NCI-H460 (cell line): ENCODE data around the gene PLCG2. TPM values are rescaled to one million over a fixed set of nuclear protein-coding genes. Genes with fewer than 3 reads are reported as not detected.

Source experiments
- DNase-seq: peaks from one replicate; pipeline ENCODE4 v3.0.0-alpha.2; 2016; ENCODE audit warnings: low read depth; ENCODE audit errors: extremely low read depth
- total RNA-seq: library from RNA; depleted of rRNA; stranded (reverse); fragments of >200 nt; shearing (Covaris generic); gene quantifications from 2 replicates; pipeline ENCODE4 v1.2.3, GENCODE V29; 2014

PLCG2 gene
- total RNA-seq, 1 experiment from 2014 or later = 2.8 TPM

DNA sequence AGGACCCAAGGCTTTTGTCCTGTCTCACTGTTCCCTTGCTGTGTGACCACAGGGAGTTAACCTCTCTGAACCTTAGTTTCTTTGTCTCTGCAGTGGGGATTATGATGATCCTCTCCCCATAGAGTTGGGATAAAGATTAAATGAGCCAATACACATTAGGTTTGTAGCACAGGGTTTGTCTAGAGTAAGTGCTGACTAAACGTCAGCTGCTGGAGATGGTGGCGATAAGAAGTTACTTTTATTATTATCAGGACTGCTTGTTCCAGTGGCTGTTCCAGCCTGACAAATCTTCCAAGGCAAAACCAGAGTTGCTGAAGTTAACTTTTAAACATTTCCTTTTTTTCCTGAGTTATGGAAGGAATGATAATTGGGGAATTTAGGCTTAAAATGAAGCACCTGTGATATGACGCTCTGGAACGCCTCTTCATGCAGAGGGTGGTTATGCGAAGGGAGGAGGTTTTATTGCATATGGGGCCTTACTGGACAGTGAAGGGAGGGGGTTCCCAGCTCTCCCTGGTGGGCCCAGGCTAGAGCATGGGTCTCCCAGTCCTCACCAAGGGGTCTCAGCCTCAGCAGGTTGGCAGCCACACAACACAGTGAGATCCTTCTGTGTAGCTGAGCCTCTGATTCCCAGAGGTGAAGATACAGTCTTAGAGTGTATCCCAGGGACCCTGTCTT is 35.8 kb downstream of the PLCG2 start:
- no peak for DNase-seq

DNA sequence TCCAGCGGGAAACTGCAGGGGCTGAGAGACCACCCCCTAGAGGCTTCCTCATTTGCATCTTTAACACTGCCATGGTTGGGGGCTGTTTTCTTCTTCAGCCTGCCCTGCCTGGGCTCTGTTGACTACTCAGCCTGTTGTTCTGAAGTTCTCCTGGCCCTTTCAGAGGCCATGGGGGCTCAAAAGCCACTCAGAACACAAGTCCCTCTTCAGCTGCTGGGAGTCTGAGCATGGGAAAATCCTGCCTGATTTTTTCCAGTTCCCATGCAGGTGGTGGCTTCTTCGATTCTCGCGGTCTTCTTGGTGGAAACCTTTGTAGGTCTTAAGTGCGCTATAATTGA is 36.3 kb downstream of the PLCG2 start:
- no peak for DNase-seq

DNA sequence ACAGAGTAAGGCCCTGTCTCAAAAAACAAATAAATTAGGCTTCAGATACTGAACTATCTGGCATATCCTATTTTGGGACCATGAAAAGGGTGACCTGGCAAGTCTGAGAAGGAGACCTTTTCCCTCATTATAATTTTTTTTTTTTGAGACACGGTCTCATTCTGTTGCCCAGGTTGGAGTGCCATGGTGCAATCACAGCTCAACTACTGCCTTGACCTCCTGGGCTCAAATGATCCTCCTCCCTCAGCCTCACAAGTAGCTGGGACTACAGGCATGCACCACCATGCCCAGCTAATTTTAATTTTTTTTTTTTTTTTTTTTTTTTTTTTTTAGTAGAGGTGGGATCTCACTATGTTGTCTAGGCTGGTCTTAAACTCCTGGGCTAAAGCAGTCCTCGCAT is 37.3 kb downstream of the PLCG2 start:
- no peak for DNase-seq

- DNase-seq = no peak
These were observed 37.7 kb downstream of the PLCG2 start for GRCh38 chr16:81816793-81817210.

DNA sequence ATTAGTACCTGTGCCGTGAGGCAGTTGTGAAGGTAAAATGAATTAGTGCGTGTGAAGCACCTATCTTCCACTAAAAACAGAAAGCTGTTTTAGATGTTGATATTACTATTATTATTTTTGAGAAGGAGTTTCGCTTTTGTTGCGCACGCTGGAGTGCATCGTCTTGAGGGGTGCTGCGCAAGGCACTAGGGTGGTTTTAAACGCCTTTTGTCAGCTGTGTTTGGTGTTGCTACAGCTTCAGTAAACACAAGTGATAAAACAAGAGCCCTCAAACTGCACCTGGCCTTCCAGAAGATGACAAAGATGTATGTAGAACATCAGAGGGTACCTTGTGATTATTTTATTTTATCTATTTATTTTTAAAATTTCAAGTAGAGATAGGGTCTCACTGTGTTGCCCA is 38.2 kb downstream of the PLCG2 start:
- no peak for DNase-seq

- DNase-seq = no peak
These were observed 38.9 kb downstream of the PLCG2 start for GRCh38 chr16:81817789-81818567.

DNA sequence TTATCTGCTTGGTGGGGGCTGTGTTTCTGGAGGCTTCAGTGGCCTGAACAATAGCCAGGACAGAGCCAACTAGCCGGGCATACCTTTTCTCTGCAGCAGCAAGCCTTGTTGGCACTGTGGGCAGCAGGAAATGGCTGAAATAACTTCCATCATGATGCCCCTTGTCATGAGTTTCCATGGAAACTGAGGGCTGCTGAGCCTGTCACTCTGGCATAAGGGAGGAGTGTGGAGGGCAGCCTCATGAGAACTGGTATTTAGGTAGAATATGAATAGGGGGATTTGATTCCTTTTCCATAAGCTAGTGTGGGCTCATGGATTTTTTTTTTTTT is 39.4 kb downstream of the PLCG2 start:
- DNase-seq = no peak

DNA sequence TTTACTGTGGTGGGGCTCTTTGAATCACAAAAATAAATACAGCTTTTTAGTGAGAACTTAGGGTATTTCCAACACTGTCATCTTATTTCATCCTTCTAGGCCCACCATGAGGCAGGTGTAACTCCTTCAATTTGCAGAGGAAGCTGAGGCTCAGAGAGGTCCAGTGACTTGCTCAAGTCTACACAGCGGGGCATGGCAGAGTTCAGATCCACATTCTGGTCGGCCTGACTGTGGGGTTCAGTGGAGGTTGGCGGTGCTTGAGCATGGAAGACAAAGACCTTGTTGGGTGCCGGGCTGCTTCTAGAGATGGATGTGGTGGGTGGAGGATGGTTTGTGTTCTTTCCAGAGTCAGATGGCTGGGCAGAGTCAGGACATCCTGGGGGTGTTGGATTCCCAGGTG is 39.8 kb downstream of the PLCG2 start:
- DNase-seq = no peak

GRCh38 chr16:81821436-81822128 is 42.5 kb downstream of the PLCG2 start:
- no peak for DNase-seq

GRCh38 chr16:81823111-81823510 is 44.0 kb downstream of the PLCG2 start:
- no peak for DNase-seq

- no peak for DNase-seq
These were observed 44.6 kb downstream of the PLCG2 start for GRCh38 chr16:81823734-81824133.

DNA sequence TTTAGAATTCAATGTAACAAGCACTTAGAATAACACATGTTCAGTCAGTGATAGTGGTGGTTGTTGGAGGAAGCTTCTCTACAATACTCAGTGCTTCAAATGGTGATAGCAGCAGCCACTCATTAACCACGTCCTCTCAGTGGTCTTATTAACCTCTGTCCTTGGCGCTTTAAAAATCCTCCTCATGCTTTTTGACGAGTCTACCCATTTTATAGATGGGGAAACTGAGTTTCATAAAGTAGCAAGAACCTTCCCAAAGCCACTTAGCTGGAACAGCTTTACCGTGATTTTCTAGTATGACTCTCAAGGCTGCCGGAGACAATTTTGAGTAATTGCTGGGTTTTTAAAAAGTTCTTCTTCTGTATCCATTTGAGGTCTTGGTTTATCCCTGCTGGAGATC is 47.4 kb downstream of the PLCG2 start:
- no peak for DNase-seq

DNA sequence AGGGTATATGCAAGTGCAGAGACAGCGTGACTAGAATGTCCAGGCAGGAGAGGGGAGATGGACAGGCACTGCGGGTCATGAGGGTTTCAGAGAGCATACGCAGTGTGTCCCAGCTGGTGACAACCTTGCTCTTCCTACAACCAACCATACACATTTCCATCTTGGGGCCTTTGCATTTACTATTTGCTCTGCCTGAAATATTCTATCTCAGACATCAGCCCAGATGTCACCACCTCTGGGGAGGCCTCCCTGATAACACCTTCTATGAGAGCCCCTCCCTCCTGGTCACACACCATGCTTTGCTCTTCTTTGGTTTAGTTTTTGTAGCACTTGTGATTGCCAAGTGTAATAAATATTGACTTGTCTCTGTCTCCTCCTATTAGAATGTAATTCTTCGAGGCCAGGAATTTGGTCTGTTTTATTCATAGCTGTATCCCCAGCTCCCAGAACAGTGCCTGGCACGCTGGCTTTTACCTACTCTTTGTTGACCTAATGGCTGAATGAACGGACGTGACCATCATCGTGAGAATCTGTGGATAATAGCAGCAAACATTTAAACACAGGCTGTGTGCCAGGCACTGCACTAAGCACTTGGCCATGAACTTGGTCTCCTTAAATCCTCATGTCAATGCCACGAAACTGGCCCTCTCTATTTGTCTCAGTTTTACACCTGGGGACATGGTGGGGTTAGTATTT is 51.9 kb downstream of the PLCG2 start:
- no peak for DNase-seq

GRCh38 chr16:81831722-81832126 is 52.6 kb downstream of the PLCG2 start:
- no peak for DNase-seq

DNA sequence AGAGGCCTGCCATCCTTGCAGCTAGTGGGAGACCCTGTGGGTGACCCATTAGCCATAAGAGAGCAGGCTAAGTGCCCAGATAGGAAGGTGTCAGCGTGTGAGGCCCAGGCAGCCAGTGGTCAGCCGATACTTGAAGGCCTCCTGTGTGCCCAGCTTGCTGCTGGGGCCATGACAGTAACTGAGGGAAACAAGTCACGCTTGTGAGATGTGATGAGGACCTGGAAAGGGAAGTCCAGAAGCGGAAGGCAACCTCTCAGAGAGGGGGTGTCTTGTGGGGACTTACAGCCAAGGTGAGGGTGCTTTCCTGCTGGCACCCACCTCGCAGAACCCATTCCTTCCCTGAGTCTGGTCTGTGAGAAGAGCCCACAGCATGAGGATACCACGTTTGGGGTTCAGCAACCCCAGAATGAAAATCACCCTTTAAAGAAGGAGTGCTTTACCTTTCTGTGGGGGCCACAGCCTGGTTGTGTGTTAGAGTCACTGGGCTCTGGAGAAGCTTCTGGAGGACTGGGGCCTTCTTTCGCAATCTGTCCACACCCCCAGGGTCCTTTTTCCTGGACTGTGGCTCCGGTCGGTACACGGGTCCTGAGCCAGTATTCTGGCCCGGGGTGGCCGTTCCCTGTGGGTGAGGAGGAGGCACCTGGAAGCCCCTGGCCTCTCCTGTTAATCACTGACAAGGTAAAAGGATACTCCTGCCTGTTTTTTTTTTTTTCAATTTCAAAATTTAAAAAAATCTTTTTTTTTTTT is 53.9 kb downstream of the PLCG2 start:
- no peak for DNase-seq

- no peak for DNase-seq
These were observed 54.7 kb downstream of the PLCG2 start for GRCh38 chr16:81833751-81834150.

GRCh38 chr16:81834868-81835267 is 55.8 kb downstream of the PLCG2 start:
- no peak for DNase-seq

DNA sequence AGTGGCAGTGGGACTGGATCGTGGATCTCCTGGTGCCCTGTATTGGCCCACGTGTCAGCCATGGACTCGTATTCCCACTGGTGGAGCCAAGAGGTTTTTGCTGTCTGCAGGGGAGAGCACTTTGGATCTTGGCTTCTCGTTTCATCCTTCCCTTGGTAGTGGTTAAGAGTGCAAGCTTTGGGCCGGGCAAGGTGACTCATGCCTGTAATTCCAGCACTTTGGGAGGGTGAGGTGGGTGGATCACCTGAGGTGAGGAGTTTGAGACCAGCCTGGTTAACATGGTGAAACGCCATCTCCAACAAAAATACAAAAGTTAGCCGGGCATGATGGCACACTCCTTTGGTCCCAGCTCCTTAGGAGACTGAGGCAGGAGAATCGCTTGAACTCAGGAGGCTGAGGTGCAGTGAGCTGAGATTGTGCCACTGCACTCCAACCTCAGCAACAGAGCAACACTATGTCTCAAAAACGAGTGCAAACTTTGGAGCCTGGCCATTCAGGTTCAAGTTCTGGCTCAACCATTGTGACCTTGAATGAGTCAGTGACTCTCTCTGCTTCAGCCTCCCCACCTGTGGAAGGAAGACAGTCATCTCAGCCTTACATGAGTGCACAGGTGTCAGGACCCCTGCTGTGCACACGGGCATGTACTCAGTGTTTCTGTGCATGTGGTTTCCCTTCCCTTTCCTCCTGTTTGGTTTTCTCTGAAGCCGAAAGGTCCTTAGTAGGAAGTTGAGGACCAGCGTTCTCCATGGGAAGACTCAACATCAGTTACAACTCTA is 57.4 kb downstream of the PLCG2 start:
- DNase-seq = no peak

DNA sequence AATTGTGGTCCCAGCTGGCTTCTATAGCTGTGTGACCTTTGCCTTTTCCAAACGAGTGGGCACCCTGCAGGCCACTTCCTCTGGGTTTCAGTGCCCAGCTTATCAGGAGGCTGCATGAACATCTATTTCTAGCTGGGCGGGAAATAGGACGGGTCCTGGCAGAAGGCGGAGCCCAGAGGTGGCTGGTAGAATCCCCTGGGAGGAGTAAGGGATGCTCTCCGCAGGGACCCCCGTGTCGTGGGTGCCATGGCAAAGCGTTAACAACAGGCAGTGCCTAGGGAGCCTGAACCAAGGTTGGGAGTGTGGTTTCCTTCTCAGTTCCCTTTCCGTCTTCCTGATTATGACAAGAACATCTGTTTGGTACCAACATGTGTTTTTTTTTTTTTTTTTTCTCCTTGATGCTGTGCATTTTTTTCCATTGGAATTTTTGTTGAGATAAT is 58.2 kb downstream of the PLCG2 start:
- no peak for DNase-seq

GRCh38 chr16:81838794-81839193 is 59.7 kb downstream of the PLCG2 start:
- no peak for DNase-seq
